Mesothelial cell of epicardium (in vitro differentiated cells): ENCODE measurements around the gene SLC46A1. TPM values are rescaled to one million over a fixed set of nuclear protein-coding genes. Genes with fewer than 3 reads are reported as not detected.
"Not testable (repeated sequence)": the region's sequence is repeated elsewhere in the genome, so short reads cannot be mapped to it uniquely, and the experiment has no call there.

ENCODE experiments used
- DNase-seq, 2 experiments: peaks; one replicate each; pipeline ENCODE4 v3.0.0; 2021; ENCODE audit warnings: low spot score in 2 of 2; ENCODE audit not compliant: unreplicated experiment in 2 of 2
- H3K27ac Mint-ChIP-seq: 2 replicates; pipeline ENCODE4 v1.8.0; 2021; ENCODE audit warnings: mixed read lengths
- H3K27me3 Mint-ChIP-seq: 2 replicates; pipeline ENCODE4 v1.8.0; 2021; ENCODE audit warnings: low read depth, mixed read lengths
- H3K36me3 Mint-ChIP-seq: 2 replicates; pipeline ENCODE4 v1.8.0; 2021; ENCODE audit warnings: mixed read lengths
- H3K4me1 Mint-ChIP-seq: 2 replicates; pipeline ENCODE4 v1.8.0; 2021; ENCODE audit warnings: mixed read lengths
- H3K4me3 Mint-ChIP-seq: 2 replicates; pipeline ENCODE4 v1.8.0; 2021; ENCODE audit warnings: mild to moderate bottlenecking, moderate library complexity, mixed read lengths
- H3K9me3 Mint-ChIP-seq: 2 replicates; pipeline ENCODE4 v1.8.0; 2021; ENCODE audit warnings: mixed read lengths
- CTCF ChIP-seq: fragments of 200-600 bp; sonication (generic); IDR thresholded peaks from one replicate; pipeline ENCODE4 v1.5.0; 2021; ENCODE audit warnings: antibody characterized with exemption; ENCODE audit not compliant: unreplicated experiment
- total RNA-seq: library from RNA; stranded (reverse); gene quantifications from 3 replicates; pipeline ENCODE4 v1.2.1, GENCODE V29; 2021

SLC46A1 gene
- total RNA-seq, 1 donor from 2014 or later: 13.3 TPM

GRCh38 chr17:28433721-28434120 lies 27.7 kb upstream of the SLC46A1 start:
- peaks cover 46% of the 10 kb centered on the region for H3K27me3 Mint-ChIP-seq
- no peaks in the 10 kb centered on the region for H3K4me1 Mint-ChIP-seq
- no peak overlapping the region for H3K4me3 Mint-ChIP-seq
- peaks cover 3% of the 10 kb centered on the region for H3K9me3 Mint-ChIP-seq
- TF ChIP-seq CTCF: no peak
- DNase-seq: no peak
- no peak overlapping the region for H3K27ac Mint-ChIP-seq
- no peaks in the 10 kb centered on the region for H3K36me3 Mint-ChIP-seq

- not testable (repeated sequence) for H3K27ac Mint-ChIP-seq, H3K4me3 Mint-ChIP-seq, DNase-seq, H3K9me3 Mint-ChIP-seq, H3K4me1 Mint-ChIP-seq, H3K36me3 Mint-ChIP-seq
- H3K27me3 Mint-ChIP-seq: peaks cover 26% of the 10 kb centered on the region
Observed at GRCh38 chr17:28427982-28428381, 22.0 kb upstream of the SLC46A1 start.

GRCh38 chr17:28427371-28427770 lies 21.4 kb upstream of the SLC46A1 start:
- Mint-ChIP-seq H3K4me1 (no peaks in the 10 kb centered on the region), H3K36me3 (no peaks in the 10 kb centered on the region), H3K27me3 (peaks cover 22% of the 10 kb centered on the region), H3K27ac (no peak overlapping the region), H3K4me3 (no peak overlapping the region), H3K9me3 (no peaks in the 10 kb centered on the region)
- DNase-seq: no peak
- TF ChIP-seq CTCF: no peak

DNA sequence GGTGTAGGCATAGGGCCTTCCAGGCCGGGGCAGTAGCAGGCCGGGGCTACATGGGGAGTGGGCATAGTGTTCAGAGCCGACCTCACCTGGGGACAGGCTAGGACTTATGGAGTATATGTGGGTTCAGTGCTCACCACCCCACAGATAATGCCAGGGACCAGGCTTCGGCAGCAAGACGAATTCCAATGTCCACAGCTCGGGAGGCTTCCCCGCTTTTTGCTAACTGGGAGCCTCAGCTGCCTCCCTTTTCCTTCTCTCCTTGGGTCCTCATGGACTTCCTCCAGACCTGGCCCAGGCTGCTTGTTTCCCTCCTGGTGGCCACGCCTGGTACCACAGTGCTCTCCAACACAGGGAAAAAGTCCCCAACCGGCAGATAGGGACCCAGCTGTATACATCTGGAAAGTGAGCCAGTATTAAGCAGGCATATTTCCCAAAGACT lies 20.1 kb upstream of the SLC46A1 start:
- Mint-ChIP-seq H3K4me3 (no peak overlapping the region), H3K27me3 (peaks cover 10% of the 10 kb centered on the region)

DNA sequence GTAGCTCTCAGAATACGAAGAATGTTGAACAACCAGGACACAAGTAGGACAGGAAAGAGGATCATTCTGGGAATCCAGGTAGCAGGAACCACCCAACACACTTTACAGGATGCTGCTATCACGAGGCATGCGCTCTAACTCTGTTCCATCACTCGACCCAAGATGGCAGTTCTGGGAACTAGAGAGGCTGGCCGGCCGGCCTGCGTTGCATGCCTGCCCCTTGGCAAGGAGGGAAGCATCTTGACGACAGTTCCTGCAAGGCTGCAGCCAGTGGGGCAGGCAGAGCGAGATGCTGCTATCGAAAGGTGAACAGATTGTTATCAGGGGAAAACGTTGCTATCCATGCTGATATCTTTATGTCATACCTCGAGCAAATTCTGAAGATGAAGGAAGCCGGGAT lies 19.2 kb upstream of the SLC46A1 start:
- no peak for TF ChIP-seq CTCF
- H3K36me3 Mint-ChIP-seq: no peaks in the 10 kb centered on the region
- H3K4me3 Mint-ChIP-seq: no peak overlapping the region
- H3K9me3 Mint-ChIP-seq: no peaks in the 10 kb centered on the region
- H3K27ac Mint-ChIP-seq: no peak overlapping the region
- no peaks in the 10 kb centered on the region for H3K4me1 Mint-ChIP-seq
- no peak for DNase-seq
- H3K27me3 Mint-ChIP-seq: peaks cover 5% of the 10 kb centered on the region

More for the DNA sequence above, 20.1 kb upstream of the SLC46A1 start:
- Mint-ChIP-seq H3K4me1 (no peaks in the 10 kb centered on the region), H3K36me3 (no peaks in the 10 kb centered on the region), H3K27ac (no peak overlapping the region), H3K9me3 (no peaks in the 10 kb centered on the region)
- DNase-seq: no peak
- TF ChIP-seq CTCF: peak; percentile 52

GRCh38 chr17:28421787-28422305 lies 15.8 kb upstream of the SLC46A1 start:
- no peak for DNase-seq
- Mint-ChIP-seq H3K4me1 (no peaks in the 10 kb centered on the region), H3K36me3 (no peaks in the 10 kb centered on the region), H3K4me3 (no peak overlapping the region), H3K9me3 (no peaks in the 10 kb centered on the region), H3K27me3 (peaks cover 5% of the 10 kb centered on the region), H3K27ac (no peak overlapping the region)
- TF ChIP-seq CTCF: no peak
